SU-DHL-6 (cell line): Measurements from ENCODE around the gene ABCF2.

Experiments used
- EZH2phosphoT487 ChIP-seq: fragments of 200-600 bp; sonication (generic), shearing (Covaris generic); conservative IDR thresholded peaks from 2 replicates; pipeline ENCODE4 v1.6.1; 2018; ENCODE audit warnings: mild to moderate bottlenecking, antibody characterized with exemption, low read length, moderate library complexity, mixed read lengths
- TF ChIP-seq, protein P1 (sequence below): fragments of 200-600 bp; sonication (generic); IDR thresholded peaks from one replicate; pipeline ENCODE4 v1.5.1; 2017; ENCODE audit warnings: antibody characterized with exemption, mild to moderate bottlenecking, low read length, moderate library complexity; ENCODE audit not compliant: insufficient read depth, poor library complexity, severe bottlenecking

DNA sequence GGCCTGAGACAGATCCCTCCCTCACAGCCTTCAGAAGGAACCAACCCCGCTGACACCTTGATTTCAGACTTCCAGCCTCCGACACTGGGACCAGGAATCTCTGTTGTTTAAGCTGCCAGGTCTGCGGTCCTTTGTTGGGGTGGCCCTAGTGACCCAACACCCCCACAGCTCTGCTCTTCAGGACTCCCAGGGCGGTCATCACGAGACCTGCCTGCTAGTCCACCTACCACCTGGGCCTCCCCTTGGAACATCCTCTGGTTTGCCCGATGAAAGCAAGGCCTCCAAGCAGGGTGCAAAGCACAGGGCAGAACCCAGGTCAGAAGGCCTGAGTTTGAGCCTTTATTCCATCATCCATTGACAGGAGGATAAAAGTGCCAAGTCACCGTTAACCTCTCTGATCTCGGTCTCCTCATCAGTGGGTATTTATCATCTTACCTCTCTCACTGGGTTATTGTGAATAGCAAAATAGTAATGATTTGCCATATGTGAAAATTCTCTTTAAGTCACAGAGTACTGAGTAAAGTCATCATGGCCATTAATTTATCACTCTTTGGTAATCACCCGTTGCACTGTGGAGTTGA, 38.4 kb upstream of the ABCF2 start:
- TF ChIP-seq, protein P1, sequence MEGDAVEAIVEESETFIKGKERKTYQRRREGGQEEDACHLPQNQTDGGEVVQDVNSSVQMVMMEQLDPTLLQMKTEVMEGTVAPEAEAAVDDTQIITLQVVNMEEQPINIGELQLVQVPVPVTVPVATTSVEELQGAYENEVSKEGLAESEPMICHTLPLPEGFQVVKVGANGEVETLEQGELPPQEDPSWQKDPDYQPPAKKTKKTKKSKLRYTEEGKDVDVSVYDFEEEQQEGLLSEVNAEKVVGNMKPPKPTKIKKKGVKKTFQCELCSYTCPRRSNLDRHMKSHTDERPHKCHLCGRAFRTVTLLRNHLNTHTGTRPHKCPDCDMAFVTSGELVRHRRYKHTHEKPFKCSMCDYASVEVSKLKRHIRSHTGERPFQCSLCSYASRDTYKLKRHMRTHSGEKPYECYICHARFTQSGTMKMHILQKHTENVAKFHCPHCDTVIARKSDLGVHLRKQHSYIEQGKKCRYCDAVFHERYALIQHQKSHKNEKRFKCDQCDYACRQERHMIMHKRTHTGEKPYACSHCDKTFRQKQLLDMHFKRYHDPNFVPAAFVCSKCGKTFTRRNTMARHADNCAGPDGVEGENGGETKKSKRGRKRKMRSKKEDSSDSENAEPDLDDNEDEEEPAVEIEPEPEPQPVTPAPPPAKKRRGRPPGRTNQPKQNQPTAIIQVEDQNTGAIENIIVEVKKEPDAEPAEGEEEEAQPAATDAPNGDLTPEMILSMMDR = no peak
- TF ChIP-seq EZH2phosphoT487 = no peak
